GM21423 (cell line): ENCODE results near the gene CAMSAP1.

Experiments used
- ATAC-seq: cut with Tn5 transposase; IDR thresholded peaks from one replicate; pipeline ENCODE4 v1.9.1; 2021; ENCODE audit warnings: mild to moderate bottlenecking, moderate library complexity; ENCODE audit not compliant: unreplicated experiment

CAMSAP1 gene

GRCh38 chr9:135778421-135778820 is 128.9 kb downstream of the CAMSAP1 start:
- no peak for ATAC-seq

- ATAC-seq = no peak
These were observed 129.6 kb downstream of the CAMSAP1 start for GRCh38 chr9:135777623-135778177.

- ATAC-seq = no peak
These were observed 130.3 kb downstream of the CAMSAP1 start for GRCh38 chr9:135776893-135777622.

GRCh38 chr9:135775911-135776310 is 131.4 kb downstream of the CAMSAP1 start:
- no peak for ATAC-seq

GRCh38 chr9:135774794-135775525 is 132.4 kb downstream of the CAMSAP1 start:
- no peak for ATAC-seq

- ATAC-seq = no peak
These were observed 133.1 kb downstream of the CAMSAP1 start for GRCh38 chr9:135774239-135774747.

GRCh38 chr9:135773530-135774238 is 133.7 kb downstream of the CAMSAP1 start:
- no peak for ATAC-seq

GRCh38 chr9:135772702-135773493 is 134.4 kb downstream of the CAMSAP1 start:
- ATAC-seq = no peak

- ATAC-seq = no peak
These were observed 135.2 kb downstream of the CAMSAP1 start for GRCh38 chr9:135772056-135772646.

- ATAC-seq = no peak
These were observed 135.8 kb downstream of the CAMSAP1 start for GRCh38 chr9:135771401-135772051.

GRCh38 chr9:135770771-135771170 is 136.6 kb downstream of the CAMSAP1 start:
- ATAC-seq = no peak

- no peak for ATAC-seq
These were observed 137.2 kb downstream of the CAMSAP1 start for GRCh38 chr9:135770203-135770535.

- no peak for ATAC-seq
These were observed 137.7 kb downstream of the CAMSAP1 start for GRCh38 chr9:135769489-135770202.

GRCh38 chr9:135768516-135769218 is 138.7 kb downstream of the CAMSAP1 start:
- ATAC-seq = no peak

- no peak for ATAC-seq
These were observed 140.6 kb downstream of the CAMSAP1 start for GRCh38 chr9:135766707-135767106.

- ATAC-seq = no peak
These were observed 141.1 kb downstream of the CAMSAP1 start for GRCh38 chr9:135766251-135766650.

GRCh38 chr9:135765416-135765815 is 141.9 kb downstream of the CAMSAP1 start:
- no peak for ATAC-seq

GRCh38 chr9:135764731-135765130 is 142.6 kb downstream of the CAMSAP1 start:
- no peak for ATAC-seq
